ENCODE data around the gene LTV1. TPM values are rescaled to one million over a fixed set of nuclear protein-coding genes. Genes with fewer than 3 reads are reported as not detected.
"Not testable (repeated sequence)": the region's sequence is repeated elsewhere in the genome, so short reads cannot be mapped to it uniquely, and the experiment has no call there.

Gene LTV1
- total RNA-seq, 1 donor from 2014 or later: 17.0 TPM

DNA sequence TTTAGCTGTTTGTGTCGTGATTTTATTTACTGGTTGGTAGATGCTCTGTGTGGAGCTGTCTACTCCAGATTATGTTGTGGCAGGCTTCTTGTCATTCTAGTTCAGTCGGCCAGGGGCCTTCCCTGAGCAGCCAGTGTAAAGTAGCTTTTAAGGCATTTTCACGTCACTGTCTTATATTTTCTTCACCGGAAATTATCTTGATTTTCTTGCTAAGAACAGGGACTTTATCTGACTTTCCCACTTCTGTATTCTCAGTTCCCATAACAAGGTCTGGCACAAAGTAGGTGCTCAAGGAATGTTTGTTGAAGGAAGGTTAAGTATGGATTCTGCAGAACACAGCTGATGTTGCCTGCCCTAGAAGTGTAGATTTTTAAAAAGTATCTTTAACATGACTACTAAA, 868 bp downstream of the LTV1 start:
- DNase-seq: peak; percentile 25

DNA sequence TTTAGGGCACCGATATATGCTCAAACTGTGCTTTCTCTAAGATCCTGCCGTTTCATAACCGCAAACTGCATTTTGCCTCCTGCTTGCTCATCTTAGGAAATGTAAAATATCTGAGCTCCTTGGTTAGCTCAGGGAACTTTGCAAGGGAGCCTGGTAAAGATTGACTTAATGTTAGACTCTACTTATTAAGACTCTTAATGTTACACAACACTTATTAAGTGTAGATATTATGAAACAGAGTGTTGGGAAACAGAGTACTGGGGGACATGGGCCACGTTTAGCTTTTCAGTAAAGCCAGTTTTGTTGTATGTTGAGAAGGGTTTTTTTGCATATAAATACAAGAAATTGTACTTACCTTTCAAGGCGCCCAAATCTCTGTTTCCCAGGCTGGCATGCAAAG, 1.9 kb downstream of the LTV1 start:
- no peak for DNase-seq

DNA sequence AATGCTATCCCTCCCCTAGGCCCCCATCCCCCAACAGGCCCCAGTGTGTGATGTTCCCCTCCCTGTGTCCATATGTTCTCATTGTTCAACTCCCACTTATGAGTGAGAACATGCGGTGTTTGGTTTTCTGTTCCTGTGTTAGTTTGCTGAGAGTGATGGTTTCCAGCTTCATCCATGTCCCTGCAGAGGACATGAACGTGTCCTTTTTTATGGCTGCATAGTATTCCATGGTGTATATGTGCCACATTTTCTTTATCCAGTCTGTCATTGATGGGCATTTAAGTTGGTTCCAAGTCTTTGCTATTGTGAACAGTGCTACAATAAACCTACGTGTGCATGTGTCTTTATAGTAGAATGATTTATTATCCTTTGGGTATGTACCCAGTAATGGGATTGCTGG, 8.6 kb downstream of the LTV1 start:
- DNase-seq: not testable (repeated sequence)

DNA sequence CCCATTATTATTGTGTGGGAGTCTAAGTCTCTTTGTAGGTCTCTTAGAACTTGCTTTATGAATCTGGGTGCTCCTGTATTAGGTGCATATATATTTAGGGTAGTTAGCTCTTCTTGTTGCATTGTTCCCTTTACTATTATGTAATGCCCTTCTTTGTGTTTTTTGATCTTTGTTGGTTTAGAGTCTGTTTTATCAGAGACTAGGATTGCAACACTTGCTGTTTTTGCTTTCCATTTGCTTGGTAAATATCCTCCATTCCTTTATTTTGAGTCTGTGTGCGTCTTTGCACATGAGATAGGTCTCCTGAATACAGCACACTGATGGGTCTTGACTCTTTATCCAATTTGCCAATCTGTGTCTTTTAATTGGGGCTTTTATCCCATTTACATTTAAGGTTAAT, 11.9 kb downstream of the LTV1 start:
- not testable (repeated sequence) for DNase-seq

DNA sequence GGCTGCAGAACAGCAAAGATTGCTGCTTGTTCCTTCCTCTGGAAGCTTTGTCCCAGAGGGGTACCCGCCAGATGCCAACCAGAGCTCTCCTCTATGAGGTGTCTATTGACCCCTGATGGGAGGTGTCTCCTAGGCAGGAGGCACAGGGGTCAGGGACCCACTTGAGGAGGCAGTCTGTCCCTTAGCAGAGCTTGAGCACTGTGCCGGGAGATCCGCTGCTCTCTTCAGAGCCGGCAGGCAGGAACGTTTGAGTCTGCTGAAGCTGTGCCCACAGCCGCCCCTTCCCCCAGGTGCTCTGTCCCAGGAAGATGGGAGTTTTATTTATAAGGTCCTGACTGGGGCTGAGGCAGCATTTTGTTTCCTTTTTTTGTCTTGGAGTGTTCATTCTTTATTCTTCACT, 13.6 kb downstream of the LTV1 start:
- DNase-seq: not testable (repeated sequence)

DNA sequence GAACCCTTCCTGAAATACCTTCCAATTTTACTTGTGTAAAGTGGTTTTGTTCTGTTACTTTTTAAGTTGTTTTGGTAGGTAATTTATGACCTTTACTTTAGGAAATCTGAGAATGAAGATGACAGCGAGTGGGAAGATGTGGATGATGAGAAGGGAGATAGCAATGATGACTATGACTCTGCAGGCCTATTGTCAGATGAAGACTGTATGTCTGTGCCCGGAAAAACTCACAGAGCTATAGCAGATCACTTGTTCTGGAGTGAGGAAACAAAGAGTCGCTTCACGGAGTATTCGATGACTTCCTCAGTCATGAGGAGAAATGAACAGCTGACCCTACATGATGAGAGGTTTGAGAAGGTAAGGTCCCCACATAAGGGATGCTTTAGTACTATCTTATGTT, 14.5 kb downstream of the LTV1 start:
- no peak for DNase-seq

DNA sequence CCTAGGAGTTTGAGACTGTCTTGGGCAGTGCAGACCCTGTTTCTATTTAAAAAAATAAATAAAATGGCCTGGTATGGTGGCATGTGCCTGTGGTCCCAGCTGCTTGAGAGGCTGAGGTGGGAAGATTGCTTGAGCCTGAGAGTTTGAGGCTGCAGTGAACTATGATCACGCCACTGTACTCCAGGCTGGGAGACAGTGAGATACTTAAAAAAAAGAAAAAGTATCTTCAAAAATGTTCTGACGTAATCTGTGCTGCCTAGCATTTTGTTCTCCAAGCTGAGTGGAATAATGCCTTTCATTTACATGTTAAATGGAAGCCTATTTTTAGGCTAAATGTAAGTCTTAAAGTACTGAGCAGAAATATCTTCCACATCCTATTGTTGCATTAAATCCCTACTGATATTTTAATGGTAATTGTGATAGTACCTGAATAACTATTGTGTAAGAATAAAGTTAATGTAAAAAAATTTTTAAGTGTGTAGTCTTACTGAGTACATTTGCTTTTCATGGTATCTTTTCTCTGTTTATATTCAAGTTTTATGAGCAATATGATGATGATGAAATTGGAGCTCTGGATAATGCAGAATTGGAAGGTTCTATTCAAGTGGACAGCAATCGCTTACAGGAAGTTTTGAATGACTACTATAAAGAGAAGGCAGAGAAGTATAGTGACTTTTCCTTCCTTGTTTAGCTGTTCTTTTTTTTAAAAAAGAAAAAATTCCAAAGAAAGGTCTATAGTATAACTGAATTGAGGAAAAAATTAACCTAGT, 16.9 kb downstream of the LTV1 start:
- no peak for DNase-seq

DNA sequence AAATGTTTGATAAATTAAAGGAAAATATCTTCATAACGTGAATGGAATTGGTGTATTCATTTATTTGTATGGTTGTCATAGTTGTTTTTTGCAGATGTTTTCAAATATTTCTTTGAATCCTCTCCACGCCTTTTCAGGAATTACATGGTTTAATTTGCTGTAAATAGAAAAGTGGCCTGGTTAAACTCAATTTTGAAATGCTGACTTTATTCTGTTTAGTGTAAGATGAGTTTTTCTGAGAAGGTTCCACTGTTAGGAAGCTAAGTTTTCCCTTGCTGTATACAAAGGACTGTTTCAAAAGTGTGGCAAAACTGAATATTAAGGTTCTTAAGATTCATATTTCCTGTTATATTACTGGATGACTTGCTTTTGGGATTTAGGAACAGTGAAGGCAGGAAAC, 20.6 kb downstream of the LTV1 start:
- DNase-seq: no peak

DNA sequence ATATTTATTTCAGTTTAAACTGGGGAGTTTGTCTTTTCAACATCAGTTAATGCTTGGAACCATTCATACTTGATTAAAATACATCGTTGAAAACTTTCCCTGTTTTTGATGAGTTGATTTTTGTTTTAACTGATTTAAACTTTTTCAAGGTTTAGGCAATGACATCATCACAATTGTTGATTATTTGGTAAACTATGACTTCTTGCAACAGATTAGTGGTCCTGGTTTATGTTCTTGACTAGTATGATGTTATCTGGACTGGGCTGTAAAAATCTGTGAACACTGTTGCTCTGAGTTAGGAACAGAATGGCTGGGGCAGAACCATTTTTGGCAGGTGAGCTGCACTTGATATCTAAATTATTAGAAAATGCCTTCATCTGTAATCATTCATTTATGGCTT, 21.1 kb downstream of the LTV1 start, which contains the start of gene ZC2HC1B:
TSS of gene ZC2HC1B (plus strand) at position 241 of the 400 bp plus-strand sequence. CDS start at position 307, 66 bp downstream.
- no peak for DNase-seq

DNA sequence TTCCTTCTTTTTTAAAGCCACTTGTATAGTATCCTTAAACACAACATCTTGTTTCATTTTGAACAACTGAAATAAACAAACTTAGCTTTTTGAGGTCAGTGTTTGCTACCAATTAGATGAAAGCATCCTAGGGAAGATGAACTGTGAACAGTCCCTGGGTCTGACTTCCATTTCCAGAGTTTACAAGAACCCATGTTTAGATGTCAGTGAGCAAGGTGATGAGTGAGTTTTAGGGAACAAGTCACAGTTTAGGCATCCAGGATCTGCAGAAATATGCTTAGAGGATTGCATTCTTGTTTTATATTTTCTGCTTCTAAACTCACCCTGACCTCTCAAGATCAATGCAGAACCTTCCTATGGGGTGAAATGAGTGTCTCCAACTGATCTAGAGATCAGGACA, 24.1 kb downstream of the LTV1 start:
- DNase-seq: no peak

DNA sequence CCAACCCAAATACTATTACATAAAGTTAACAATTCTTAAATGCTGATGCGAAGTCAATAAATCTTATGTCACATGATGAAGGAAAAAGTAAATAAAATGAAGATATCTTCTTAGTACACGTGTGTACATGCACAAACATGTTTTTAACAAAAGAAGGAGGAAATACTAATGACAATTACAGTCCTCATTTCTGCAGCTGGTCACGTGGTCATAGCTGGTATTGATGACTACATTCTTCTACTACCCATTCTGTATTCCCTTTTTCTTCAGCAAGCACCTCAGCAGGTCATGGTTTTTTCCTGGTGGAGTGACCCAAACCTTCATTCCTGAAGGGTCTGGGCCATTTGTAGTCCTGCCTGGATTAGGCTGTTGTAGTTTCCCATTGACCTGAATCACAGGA, 25.7 kb downstream of the LTV1 start:
- DNase-seq: not testable (repeated sequence)

DNA sequence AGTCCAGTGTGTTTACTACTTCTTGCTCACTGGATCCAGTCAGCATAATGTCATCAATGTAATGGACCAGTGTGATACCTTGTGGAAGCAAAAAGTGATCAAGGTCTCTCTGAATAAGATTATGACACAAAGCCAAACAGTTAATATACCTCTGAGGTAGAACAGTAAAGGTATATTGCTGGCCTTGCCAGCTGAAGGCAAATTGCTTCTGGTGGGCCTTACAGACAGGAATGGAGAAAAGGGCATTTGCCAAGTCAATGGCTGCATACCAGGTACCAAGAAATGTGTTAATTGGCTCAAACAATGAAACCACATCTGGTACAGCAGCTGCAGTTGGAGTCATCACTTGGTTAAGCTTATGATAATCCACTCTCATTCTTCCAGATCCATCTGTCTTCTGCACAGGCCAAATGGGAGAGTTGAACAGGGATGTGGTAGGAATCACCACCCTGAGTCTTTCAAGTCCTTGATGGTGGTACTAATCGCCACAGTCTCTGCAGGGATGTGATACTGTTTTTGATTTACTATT, 28.1 kb downstream of the LTV1 start:
- not testable (repeated sequence) for DNase-seq

DNA sequence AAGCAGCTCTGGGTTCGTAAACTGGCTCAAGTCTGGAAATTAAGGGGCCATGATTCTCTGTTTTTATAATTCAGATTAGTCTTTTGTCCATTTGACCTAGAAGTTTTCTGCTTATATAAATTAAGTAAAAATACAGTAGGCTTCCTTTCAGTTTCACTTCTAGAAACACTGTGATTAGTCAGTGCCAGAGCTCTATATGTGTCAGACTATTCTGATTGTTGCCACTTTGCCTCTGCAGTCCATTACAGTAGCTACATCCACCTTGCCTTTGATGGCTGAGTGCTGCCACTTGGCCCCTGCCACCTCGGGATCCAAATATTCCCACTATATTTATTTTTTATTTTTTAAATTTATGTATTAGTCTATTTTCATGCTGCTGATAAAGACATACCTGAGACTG, 29.1 kb downstream of the LTV1 start:
- peak; percentile 19 for DNase-seq

DNA sequence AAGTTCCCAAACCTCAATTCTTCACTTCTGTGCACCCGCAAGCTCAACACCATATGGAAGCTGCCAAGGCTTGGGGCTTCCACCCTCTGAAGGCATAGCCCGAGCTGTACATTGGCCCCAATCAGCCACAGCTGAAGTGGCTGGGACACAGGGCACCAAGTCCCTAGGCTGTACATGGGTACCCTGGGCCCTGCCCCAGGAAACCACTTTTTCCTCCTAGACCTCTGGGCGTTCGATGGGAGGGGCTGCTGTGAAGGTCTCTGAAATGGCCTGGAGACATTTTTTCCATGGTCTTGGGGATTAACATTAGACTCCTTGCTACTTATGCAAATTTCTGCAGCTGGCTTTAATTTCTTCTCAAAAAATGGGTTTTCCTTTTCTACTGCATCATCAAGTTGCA, 30.5 kb downstream of the LTV1 start:
- not testable (repeated sequence) for DNase-seq

DNA sequence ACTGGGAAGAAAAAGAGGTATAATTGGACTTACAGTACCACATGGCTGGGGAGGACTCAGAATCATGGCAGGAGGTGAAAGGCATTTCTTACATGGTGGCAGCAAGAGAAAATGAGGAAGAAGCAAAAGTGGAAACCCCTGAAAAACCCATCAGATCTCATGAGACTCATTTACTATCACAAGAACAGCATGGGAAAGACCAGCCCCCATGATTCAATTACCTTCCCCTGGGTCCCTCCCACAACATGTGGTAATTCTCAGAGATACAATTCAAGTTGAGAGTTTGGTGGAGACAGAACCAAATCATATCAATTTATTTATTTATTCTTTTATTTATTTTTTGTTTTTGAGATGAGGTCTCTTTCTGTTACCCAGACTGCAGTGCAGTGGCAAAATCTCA, 31.4 kb downstream of the LTV1 start:
- not testable (repeated sequence) for DNase-seq

DNA sequence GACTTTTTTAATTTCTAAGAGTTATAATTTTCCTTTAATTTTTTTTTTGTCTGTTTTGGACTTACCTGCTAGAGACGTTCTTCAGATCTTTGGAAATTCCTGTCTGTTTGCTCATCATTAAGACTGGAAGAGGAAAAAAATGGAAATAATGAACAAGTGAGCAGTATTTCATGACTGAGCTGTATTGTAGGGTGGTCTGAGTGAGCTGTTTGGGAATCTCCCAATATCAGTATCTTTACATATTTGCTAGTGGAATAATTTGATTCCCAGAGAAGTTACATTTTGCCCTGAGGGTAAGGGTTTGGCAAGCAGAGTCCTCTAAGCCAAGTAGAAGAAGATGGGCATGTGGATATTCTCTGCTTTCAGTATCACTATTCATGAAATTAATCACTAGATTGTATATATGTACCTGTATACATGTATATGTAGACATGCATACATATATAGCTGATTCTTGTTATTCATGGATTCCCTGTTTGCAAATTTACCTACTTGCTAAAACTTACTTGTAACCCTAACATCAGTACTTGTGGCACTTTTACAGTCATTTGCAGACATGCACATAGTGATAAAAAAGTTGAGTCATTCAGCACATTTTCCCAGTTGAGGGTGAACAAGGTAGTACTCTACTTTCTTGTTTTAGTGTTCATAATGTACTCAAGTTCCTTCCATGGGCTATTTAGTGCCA, 34.6 kb downstream of the LTV1 start:
- no peak for DNase-seq

DNA sequence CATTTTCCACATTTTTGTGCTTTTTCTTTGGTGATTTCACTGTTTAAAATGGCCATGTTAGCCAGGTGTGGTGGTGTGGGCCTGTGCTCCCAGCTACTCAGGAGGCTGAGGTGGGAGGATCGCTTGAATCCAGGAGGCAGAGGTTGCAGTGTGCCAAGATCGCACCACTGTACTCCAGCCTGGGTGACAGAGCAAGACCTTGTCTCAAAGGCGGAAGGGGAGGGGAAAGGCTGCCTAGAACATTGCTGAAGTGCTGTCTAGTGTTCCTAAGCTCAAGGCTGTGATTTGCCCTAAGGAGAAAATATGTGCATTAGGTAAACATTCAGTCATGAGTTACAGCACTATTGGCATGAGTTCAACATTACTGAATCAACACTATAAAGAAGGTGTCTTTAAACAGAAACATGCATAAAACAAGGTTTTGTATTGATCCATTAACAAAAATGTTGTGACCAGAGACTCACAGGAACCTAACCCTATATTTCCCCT, 35.2 kb downstream of the LTV1 start:
- DNase-seq: no peak

DNA sequence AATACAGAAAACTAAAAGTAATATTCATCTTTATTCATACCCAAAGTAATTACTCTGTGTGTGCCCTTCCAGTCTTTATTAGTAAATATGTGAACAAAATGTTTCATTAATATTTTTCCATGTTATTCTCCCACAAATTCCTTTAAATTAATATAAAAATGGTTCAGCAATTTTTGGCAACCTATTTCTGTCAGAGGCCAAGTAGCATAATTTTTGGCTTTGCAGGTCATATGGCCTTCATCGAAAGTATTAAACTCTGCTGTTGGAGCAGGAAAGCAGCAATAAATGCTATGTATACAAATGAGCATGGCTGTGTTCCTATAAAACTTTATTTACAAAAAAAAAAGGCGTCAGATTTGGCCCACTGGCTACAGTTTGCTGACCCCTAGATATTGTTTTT, 37.3 kb downstream of the LTV1 start:
- DNase-seq: no peak

DNA sequence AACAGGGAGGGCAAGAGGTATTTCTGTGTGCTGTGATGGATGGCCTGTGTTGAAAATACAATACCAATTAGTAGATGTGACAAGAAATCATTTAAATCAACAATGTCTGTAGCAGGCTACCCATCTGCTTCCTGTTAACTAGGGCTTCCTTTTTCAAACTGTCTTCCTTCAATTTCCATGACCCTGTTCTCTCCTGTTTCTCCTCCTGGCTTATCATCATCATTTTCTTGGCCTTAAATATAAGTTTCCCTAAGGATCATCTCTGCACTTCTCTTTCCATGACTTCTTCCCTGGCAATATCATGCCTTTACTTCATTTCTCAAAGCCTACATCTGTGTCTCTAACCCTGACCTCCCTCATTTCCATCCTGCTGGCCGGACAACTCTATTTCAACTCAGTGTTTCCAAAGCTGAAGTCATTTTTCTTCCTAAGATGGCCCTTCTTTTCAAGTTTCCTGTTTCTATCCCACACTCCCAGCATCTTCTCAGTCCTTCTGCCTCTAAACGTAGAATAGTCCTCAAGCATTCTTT, 39.3 kb downstream of the LTV1 start:
- no peak for DNase-seq

DNA sequence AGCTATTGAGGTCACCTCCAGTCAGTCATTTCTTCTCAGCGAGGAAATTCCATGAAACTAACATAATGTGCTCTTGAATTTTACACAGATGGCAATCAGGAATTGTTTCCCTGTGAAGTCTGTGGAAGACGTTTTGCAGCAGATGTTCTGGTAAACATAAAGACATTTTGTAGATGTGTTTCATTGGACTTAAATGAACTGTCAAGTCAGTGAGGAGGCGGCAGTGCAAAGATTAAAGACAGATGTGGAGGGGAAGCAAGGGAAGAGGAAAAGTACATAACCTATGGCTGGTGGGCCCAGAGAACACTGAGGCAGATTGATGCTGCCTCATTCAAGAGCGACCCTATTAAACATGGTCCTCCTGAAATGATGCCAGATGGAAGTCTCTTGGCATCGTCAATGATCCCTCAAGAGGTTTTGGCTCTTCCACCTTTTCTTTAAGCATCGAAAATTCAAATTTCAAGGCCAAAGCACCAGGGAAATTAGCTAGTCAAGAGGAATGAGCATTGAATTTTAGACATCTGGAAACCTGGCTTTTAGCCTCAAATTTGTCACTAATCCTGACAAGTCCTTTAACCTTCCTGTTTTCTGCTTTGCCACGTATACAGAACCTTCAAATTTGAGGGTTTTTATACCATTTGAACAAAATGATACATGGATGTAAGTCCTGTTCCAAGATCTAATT, 41.2 kb downstream of the LTV1 start:
- DNase-seq: no peak

DNA sequence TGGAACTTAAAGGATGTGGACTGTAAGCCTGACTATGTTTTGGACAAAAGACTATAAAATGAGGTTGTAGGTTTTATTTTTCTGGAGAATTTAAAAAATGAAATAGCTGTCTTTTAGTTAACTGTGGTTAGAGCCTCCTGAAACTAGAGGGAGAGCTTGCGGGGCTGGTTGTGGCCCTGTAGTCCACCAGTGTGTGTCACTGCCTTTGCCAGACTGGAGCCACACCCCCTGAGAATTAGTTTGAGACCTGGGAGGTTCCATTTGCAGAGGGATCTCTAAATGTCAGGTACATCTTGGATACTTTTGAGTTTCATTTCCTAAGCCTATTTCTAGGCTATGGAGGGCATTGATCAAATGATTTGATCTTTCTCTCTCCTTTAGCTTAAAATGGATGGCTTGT, 42.0 kb downstream of the LTV1 start:
- no peak for DNase-seq

DNA sequence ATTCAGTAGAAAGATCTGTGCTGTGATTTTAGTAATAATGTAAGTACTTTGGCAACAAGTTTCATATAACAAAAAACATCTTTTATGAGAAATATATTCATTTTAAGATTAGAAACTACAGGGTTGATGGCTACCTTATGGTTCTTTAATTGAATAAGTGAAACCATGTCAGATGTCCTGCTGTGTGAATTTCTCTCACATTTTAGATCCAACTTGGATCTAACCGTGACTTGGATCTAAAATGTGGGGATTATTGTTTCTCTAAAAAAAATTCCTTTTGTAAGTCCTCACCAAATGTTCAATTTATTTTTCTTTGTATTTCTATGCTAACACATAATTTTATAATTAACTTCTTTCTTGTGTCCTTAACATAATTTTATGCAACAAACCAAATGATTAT, 51.5 kb downstream of the LTV1 start:
- DNase-seq: no peak
